ENCODE data around the gene EVI5. TPM values are rescaled to one million over a fixed set of nuclear protein-coding genes. Genes with fewer than 3 reads are reported as not detected.

The EVI5 gene
- total and polyA plus RNA-seq, 10 of the 15 experiments (the other 5 are each of a cell fraction or from before 2014, with no cell fraction given): 0.27 to 6.8 (median 1.7) TPM

DNA sequence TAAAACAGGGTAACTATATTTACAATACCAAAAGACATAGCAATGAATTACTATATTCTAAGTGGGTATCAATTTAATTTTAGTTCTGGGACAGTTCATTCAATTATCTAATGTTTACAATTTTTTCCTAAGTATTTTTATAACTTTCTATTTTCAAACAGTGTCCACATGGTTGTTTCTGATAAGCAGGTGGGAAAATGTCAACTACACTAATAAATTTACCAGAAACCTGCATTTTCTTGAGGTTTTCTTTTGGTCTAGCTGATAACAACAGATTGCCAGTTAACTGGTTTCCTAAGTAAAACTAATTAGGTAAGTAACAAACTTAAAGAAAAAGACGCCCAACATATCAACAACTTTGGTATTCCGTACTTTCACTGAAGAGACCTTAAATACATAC is 213.3 kb downstream of the EVI5 start:
- POLR2A ChIA-PET: interaction anchor here (0.6 kb wide), 1 partner anchor 82 kb away, joined by 4 read pairs; no protein-coding TSS in a partner anchor
- Histone ChIP-seq H3K4me2 (ENCODE audit: control insufficient read depth, insufficient read depth) (no peak overlapping the region), H3K4me3 (no peak overlapping the region), H3K9ac (ENCODE audit: control insufficient read depth, insufficient read depth, low read length) (no peak overlapping the region), H3K79me2 (ENCODE audit: control insufficient read depth, insufficient read depth, low read length) (no peaks in the 10 kb centered on the region), H4K20me1 (ENCODE audit: control insufficient read depth, insufficient read depth) (no peaks in the 10 kb centered on the region), H3K36me3 (ENCODE audit: control insufficient read depth in 2 of 2, insufficient read depth in 2 of 2, low read length in 1 of 2) (no peaks in the 10 kb centered on the region), H3K4me1 (ENCODE audit: control insufficient read depth, insufficient read depth, low read length) (no peaks in the 10 kb centered on the region), H3K9me3 (replicated peaks; ENCODE audit: control insufficient read depth, insufficient read depth, low read length) (no peaks in the 10 kb centered on the region), H3K27ac (ENCODE audit: control insufficient read depth, insufficient read depth) (no peak overlapping the region), H3K27me3 (replicated peaks in 1 of 2; ENCODE audit: control insufficient read depth in 2 of 2, insufficient read depth in 2 of 2, low read length in 1 of 2) (no peaks in the 10 kb centered on the region), H2AFZ (ENCODE audit: control insufficient read depth, low read depth, low read length) (no peak overlapping the region)
- CTCF ChIA-PET: interaction anchor here (0.6 to 2.3 kb wide), 5 partner anchors 9 to 86 kb away, joined by 3 to 9 read pairs (median 4); partner anchors contain the start of gene GFI1
- intact Hi-C loops (cut with micrococcal nuclease; ENCODE audit: unreplicated experiment) (no loop called here), in situ Hi-C loops (cut with MboI) (no loop called here)
- DNase-seq (ENCODE audit: low read depth, low spot score) (no peak), FAIRE-seq (no peak), ATAC-seq (no peak)
- TF ChIP-seq TCF7 (IDR thresholded peaks at IDR 0.05; ENCODE audit: borderline replicate concordance) (no peak), NFYB (IDR thresholded peaks at IDR 0.05; ENCODE audit: insufficient read depth, low read depth, low read length) (no peak), KLF5 (IDR thresholded peaks at IDR 0.05; ENCODE audit: partially characterized antibody) (no peak), GABPA (IDR thresholded peaks at IDR 0.05; ENCODE audit: low read depth) (no peak), RELA (IDR thresholded peaks at IDR 0.05; ENCODE audit: borderline replicate concordance, partially characterized antibody) (no peak)
- TF ChIP-seq, protein P1, sequence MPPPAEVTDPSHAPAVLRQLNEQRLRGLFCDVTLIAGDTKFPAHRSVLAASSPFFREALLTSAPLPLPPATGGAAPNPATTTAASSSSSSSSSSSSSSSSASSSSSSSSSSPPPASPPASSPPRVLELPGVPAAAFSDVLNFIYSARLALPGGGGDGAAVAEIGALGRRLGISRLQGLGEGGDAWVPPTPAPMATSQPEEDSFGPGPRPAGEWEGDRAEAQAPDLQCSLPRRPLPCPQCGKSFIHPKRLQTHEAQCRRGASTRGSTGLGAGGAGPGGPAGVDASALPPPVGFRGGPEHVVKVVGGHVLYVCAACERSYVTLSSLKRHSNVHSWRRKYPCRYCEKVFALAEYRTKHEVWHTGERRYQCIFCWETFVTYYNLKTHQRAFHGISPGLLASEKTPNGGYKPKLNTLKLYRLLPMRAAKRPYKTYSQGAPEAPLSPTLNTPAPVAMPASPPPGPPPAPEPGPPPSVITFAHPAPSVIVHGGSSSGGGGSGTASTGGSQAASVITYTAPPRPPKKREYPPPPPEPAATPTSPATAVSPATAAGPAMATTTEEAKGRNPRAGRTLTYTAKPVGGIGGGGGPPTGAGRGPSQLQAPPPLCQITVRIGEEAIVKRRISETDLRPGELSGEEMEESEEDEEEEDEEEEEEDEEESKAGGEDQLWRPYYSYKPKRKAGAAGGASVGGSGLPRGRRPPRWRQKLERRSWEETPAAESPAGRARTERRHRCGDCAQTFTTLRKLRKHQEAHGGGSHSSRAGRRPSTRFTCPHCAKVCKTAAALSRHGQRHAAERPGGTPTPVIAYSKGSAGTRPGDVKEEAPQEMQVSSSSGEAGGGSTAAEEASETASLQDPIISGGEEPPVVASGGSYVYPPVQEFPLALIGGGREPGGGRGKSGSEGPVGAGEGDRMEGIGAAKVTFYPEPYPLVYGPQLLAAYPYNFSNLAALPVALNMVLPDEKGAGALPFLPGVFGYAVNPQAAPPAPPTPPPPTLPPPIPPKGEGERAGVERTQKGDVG (CRISPR knock-in tag; IDR thresholded peaks at IDR 0.05): no peak
- TF ChIP-seq, protein P2, sequence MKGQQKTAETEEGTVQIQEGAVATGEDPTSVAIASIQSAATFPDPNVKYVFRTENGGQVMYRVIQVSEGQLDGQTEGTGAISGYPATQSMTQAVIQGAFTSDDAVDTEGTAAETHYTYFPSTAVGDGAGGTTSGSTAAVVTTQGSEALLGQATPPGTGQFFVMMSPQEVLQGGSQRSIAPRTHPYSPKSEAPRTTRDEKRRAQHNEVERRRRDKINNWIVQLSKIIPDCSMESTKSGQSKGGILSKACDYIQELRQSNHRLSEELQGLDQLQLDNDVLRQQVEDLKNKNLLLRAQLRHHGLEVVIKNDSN (IDR thresholded peaks at IDR 0.05; ENCODE audit: borderline replicate concordance, extremely low read length, insufficient read depth, low read depth, low read length): no peak
- TF ChIP-seq, protein P3, sequence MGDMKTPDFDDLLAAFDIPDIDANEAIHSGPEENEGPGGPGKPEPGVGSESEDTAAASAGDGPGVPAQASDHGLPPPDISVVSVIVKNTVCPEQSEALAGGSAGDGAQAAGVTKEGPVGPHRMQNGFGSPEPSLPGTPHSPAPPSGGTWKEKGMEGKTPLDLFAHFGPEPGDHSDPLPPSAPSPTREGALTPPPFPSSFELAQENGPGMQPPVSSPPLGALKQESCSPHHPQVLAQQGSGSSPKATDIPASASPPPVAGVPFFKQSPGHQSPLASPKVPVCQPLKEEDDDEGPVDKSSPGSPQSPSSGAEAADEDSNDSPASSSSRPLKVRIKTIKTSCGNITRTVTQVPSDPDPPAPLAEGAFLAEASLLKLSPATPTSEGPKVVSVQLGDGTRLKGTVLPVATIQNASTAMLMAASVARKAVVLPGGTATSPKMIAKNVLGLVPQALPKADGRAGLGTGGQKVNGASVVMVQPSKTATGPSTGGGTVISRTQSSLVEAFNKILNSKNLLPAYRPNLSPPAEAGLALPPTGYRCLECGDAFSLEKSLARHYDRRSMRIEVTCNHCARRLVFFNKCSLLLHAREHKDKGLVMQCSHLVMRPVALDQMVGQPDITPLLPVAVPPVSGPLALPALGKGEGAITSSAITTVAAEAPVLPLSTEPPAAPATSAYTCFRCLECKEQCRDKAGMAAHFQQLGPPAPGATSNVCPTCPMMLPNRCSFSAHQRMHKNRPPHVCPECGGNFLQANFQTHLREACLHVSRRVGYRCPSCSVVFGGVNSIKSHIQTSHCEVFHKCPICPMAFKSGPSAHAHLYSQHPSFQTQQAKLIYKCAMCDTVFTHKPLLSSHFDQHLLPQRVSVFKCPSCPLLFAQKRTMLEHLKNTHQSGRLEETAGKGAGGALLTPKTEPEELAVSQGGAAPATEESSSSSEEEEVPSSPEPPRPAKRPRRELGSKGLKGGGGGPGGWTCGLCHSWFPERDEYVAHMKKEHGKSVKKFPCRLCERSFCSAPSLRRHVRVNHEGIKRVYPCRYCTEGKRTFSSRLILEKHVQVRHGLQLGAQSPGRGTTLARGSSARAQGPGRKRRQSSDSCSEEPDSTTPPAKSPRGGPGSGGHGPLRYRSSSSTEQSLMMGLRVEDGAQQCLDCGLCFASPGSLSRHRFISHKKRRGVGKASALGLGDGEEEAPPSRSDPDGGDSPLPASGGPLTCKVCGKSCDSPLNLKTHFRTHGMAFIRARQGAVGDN (IDR thresholded peaks at IDR 0.05): no peak
- TF ChIP-seq, protein P4, sequence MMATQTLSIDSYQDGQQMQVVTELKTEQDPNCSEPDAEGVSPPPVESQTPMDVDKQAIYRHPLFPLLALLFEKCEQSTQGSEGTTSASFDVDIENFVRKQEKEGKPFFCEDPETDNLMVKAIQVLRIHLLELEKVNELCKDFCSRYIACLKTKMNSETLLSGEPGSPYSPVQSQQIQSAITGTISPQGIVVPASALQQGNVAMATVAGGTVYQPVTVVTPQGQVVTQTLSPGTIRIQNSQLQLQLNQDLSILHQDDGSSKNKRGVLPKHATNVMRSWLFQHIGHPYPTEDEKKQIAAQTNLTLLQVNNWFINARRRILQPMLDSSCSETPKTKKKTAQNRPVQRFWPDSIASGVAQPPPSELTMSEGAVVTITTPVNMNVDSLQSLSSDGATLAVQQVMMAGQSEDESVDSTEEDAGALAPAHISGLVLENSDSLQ (IDR thresholded peaks at IDR 0.05): no peak
- TF ChIP-seq, protein P5, sequence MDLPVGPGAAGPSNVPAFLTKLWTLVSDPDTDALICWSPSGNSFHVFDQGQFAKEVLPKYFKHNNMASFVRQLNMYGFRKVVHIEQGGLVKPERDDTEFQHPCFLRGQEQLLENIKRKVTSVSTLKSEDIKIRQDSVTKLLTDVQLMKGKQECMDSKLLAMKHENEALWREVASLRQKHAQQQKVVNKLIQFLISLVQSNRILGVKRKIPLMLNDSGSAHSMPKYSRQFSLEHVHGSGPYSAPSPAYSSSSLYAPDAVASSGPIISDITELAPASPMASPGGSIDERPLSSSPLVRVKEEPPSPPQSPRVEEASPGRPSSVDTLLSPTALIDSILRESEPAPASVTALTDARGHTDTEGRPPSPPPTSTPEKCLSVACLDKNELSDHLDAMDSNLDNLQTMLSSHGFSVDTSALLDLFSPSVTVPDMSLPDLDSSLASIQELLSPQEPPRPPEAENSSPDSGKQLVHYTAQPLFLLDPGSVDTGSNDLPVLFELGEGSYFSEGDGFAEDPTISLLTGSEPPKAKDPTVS (IDR thresholded peaks at IDR 0.05; ENCODE audit: low read depth, low read length): no peak
- WGBS (ENCODE audit: insufficient coverage, insufficient replicate concordance, low lambda C conversion rate, missing lambda C conversion rate): 81% methylated on average over 2 of the region's 2 CpGs
- RAD21 ChIA-PET (ENCODE audit: unreplicated experiment): interaction anchor here (1.0 to 2.7 kb wide), 3 partner anchors 8 to 11 kb away, joined by 3 to 6 read pairs (median 4); no protein-coding TSS in a partner anchor
- BruUV-seq (replicated peaks): no TSS peak
- SMC1A ChIA-PET (ENCODE audit: uncharacterized antibody, unreplicated experiment): interaction anchor here (1.2 to 2.5 kb wide), 8 partner anchors 8 to 34 kb away, joined by 3 to 15 read pairs (median 5); no protein-coding TSS in a partner anchor
